Keratinocyte (primary cell): ENCODE measurements around the gene ACTN4.

Experiments used
- CTCF ChIP-seq, 3 experiments: IDR thresholded peaks in 1 of 3; conservative IDR thresholded peaks in 1 of 3; optimal IDR thresholded peaks in 1 of 3; 2 replicates in 2 of 3; 3 replicates in 1 of 3; pipeline versions ENCODE3 to v1.5.1; 2011; ENCODE audit warnings: low read length in 3 of 3, mild to moderate bottlenecking in 3 of 3, moderate library complexity in 2 of 3, control low read depth in 1 of 3, inconsistent platforms in 1 of 3; ENCODE audit not compliant: insufficient read depth in 2 of 3; ENCODE audit errors: extremely low read depth in 1 of 3
- EZH2 ChIP-seq: IDR thresholded peaks from one replicate; pipeline ENCODE4 v1.6.1; 2012; ENCODE audit warnings: inconsistent platforms, mild to moderate bottlenecking, low read length, moderate library complexity

GRCh38 chr19:38710416-38710702 is 62.9 kb downstream of the ACTN4 start:
- no peak for TF ChIP-seq CTCF (optimal IDR thresholded peaks at IDR 0.05 in 1 of 3, IDR thresholded peaks at IDR 0.05 in 1 of 3, conservative IDR thresholded peaks at IDR 0.05 in 1 of 3; ENCODE audit: extremely low read depth in 1 of 3, insufficient read depth in 2 of 3, low read length in 3 of 3)
- no peak for TF ChIP-seq EZH2
